ENCODE data around the gene ARPC2.

- no peak for TF ChIP-seq ZBTB33 (IDR thresholded peaks at IDR 0.05)
- no peak for TF ChIP-seq REST (IDR thresholded peaks at IDR 0.05)
- no peak for TF ChIP-seq CTCF (IDR thresholded peaks at IDR 0.05; ENCODE audit: low read depth, low read length, missing input control)
- TF ChIP-seq TAF1 (conservative IDR thresholded peaks at IDR 0.05), result no peak
- TF ChIP-seq JUND (IDR thresholded peaks at IDR 0.05), result no peak
- TF ChIP-seq RAD21 (IDR thresholded peaks at IDR 0.05), result no peak
- TF ChIP-seq SP1 (IDR thresholded peaks at IDR 0.05), result no peak
- no peak for TF ChIP-seq EGR1 (IDR thresholded peaks at IDR 0.05; ENCODE audit: low read depth in 2 of 2)
- no peak for TF ChIP-seq HNF4G (IDR thresholded peaks at IDR 0.05)
- no peak for TF ChIP-seq ATF3 (IDR thresholded peaks at IDR 0.05)
- no peak for TF ChIP-seq GABPA (IDR thresholded peaks at IDR 0.05 in 1 of 2, conservative IDR thresholded peaks at IDR 0.05 in 1 of 2)
- TF ChIP-seq YY1 (IDR thresholded peaks at IDR 0.05), result no peak
- no peak for TF ChIP-seq MAX (IDR thresholded peaks at IDR 0.05)
Observed at GRCh38 chr2:218245214-218245613, 28.2 kb downstream of the ARPC2 start.
